Memory B cell (primary cell): Measurements from ENCODE around the gene BRMS1.
"Not testable (repeated sequence)": the region's sequence is repeated elsewhere in the genome, so short reads cannot be mapped to it uniquely, and the experiment has no call there.

Source experiments
- ATAC-seq: fragments of 150-1000 bp; cut with Tn5 transposase; 2 replicates; pipeline ENCODE4 v1.10.0; 2021; ENCODE audit warnings: low read depth, mild to moderate bottlenecking, moderate library complexity
- DNase-seq, 2 donors: peaks; one replicate each; pipeline ENCODE4 v3.0.0; 2022; ENCODE audit warnings: low spot score in 2 of 2
- H3K27ac Mint-ChIP-seq: one replicate; pipeline ENCODE4 v1.8.0; 2022; ENCODE audit warnings: mild to moderate bottlenecking, moderate library complexity, mixed read lengths
- H3K27me3 Mint-ChIP-seq: one replicate; pipeline ENCODE4 v1.8.0; 2022; ENCODE audit warnings: mixed read lengths
- H3K36me3 Mint-ChIP-seq: one replicate; pipeline ENCODE4 v1.8.0; 2022; ENCODE audit warnings: mild to moderate bottlenecking, mixed read lengths
- H3K4me1 Mint-ChIP-seq: one replicate; pipeline ENCODE4 v1.8.0; 2022; ENCODE audit warnings: mixed read lengths
- H3K4me3 Mint-ChIP-seq: one replicate; pipeline ENCODE4 v1.8.0; 2022; ENCODE audit warnings: mild to moderate bottlenecking, moderate library complexity, mixed read lengths
- H3K9me3 Mint-ChIP-seq: one replicate; pipeline ENCODE4 v1.8.0; 2022; ENCODE audit warnings: mixed read lengths

Gene BRMS1

DNA sequence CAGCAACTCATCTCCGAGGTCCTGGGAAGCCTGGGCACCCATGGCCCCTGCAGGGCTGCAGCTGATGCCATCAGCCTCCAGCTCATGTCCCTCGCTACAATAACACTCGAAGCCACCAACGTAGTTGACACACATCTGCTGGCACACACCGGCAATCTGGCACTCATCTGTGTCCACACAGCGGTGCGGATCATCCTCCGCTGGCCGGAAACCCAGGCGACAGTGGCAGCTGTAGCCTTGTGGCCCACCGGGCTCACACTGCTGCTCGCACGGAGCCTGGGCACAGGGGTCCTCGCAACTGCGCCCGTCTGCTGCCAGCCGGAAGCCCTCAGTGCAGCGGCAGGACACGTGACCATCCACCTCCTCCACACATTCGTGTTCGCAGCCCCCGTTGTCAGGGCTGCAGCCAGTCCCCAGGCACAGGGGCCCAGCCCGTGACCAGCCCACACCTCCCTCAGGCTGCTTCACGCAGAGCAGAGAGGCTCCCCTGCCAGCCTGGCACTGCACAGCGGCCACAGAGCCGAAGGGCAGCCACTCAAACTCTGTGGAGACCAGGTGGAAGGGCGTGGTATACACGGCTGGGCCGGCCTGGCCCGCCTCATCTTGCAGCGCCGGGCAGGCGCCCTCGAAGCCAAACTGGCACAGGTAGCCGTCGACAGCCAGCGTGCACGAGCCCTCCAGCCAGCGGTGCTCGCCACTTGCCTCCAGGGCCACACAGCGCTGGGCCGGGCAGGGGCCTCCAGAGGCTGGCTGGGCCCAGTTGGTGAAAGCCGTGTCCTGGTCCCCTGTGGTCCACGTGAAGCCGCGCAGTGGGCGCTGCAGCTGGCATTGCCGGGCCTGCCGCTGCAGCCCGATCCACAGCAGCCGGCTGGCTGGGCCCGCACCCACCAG is 28.7 kb downstream of the BRMS1 start:
- Mint-ChIP-seq H3K4me1 (peaks cover 24% of the 10 kb centered on the region), H3K36me3 (no peaks in the 10 kb centered on the region), H3K9me3 (no peaks in the 10 kb centered on the region), H3K4me3 (no peak overlapping the region), H3K27ac (peak overlapping the region; percentile 39), H3K27me3 (no peaks in the 10 kb centered on the region)
- no peak for ATAC-seq
- DNase-seq: no peak

DNA sequence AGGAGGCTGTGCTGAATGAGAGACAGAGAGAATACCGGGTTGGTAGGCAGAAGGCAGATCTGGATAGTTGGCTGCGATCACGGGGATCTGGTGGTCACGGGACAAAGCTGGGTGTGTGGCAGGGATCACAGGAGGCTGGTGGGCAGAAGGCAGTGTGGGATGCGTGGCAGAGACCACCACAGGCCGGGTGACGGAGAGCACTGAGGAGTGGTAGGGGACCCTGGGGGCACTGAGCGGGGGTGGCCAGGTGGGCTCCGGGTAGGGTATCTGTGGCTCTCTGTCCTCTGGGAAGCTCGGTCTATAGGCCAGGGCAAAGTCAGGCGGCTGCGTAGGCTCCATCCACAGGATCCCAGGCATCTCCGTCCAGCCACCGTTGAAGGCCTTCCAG is 29.4 kb downstream of the BRMS1 start:
- Mint-ChIP-seq H3K27me3 (no peaks in the 10 kb centered on the region), H3K36me3 (no peaks in the 10 kb centered on the region), H3K9me3 (no peaks in the 10 kb centered on the region), H3K4me3 (no peak overlapping the region), H3K27ac (peak overlapping the region; percentile 39), H3K4me1 (peaks cover 24% of the 10 kb centered on the region)
- DNase-seq: no peak
- ATAC-seq: no peak

DNA sequence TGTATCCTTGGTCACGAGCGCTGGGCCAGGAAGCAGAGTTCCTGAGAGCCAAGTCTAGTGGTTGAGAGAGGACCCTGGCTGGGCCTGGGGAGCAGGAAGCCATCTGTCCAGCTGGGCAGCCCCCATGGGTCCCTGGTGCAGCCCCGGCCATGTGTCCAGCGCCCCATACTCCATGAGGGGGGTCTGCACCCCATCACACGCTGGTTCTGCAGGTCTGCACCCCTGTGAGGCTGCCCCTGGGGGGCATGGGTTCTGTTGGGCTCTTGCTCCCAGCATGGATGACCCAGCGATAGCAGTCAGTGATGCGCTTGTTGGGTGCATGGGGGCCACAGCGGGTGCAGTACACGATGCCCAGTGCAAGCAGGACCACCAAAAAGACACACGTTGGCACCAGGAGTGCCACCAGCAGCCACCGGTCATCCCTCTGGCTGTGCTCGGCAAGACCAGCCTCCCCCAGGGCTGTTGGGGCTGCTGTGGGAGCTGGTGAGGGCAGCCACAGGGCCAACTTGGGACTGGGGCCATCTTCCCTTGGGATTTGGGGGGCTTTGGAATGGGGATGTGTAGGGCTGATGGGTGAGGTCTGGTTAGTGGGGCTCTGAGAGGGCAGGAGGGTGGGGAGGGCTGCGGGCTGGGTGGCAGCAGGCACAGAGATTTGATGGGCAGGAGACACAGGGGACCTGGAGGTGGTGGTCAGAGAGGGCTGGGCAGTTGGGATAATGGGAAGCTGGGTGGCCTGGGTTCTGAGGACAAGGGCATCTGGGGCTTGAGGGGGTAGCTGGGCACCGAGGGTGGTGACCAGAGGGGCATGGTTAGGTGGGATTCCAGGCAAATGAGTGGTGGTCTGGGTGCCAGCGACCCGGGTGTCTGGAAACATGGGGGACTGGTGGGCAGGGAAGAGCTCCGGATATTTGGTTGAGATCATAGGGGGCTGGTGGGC is 30.1 kb downstream of the BRMS1 start:
- Mint-ChIP-seq H3K9me3 (no peaks in the 10 kb centered on the region), H3K4me3 (peak overlapping the region; percentile 8), H3K4me1 (peaks cover 24% of the 10 kb centered on the region), H3K27ac (peak overlapping the region; percentile 39), H3K36me3 (no peaks in the 10 kb centered on the region), H3K27me3 (no peaks in the 10 kb centered on the region)
- no peak for DNase-seq
- ATAC-seq: no peak

DNA sequence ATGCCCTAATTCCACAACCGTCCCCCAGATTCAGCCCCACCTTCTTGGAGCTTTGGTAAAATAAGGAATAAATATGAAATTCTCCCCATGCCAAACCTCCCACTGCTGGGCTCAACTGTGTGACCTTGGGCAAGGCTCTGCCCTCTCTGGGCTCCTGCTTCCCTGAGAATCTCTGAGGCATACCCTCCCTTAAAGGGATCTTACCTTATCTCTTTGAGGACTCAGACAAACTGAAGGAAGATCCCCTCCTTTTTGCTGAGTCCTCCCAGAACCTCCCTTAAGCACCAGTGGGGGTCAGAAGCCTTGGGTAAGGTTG is 30.8 kb downstream of the BRMS1 start:
- DNase-seq (no peak), ATAC-seq (no peak)
- Mint-ChIP-seq H3K36me3 (no peaks in the 10 kb centered on the region), H3K9me3 (no peaks in the 10 kb centered on the region), H3K4me1 (peaks cover 22% of the 10 kb centered on the region), H3K27ac (no peak overlapping the region), H3K27me3 (no peaks in the 10 kb centered on the region), H3K4me3 (peak overlapping the region; percentile 66)

DNA sequence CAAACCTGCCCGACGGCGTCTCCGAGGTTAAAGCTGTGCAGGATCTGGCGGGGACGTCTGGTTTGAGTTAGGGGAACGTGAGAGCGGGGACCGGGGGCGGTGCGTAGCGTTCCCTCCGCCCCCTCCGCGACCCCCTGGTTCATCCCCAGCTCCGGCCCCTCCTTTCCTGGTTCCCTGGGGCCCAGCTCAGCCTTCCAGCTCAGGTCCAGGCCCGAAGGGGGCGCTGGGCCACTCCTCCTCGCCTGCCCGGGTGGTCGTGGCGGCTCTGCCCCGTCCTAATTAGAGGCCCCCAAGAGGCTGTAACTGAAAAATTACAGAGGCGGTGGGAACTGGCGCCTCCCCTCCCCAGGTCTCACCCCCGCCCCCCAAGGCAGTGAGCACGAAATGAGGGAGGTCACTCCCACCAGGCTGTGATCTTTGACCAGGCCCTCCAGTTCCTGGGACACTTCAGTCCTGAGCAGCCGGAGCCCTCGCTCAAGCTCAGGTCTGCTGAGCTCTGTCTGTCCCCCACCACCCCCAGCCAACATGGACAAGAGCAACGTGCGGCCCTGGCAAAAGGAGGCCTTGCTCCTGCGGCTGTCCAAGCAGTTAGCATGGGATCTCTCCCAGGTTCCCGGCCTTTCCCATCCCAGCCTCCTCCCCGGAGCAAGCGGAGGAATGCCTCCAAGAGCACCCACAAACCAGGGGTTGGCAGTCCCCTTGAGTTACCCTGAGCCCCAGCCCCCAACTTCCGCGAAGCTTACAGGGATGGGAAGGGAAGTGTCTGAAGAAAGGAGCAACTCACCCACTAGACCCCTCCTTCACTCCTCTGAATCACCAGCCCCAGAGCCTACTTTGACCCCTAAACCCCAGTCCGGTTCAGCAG is 31.4 kb downstream of the BRMS1 start:
- Mint-ChIP-seq H3K27ac (peak overlapping the region; percentile 24), H3K9me3 (no peaks in the 10 kb centered on the region), H3K4me1 (peaks cover 16% of the 10 kb centered on the region), H3K27me3 (no peaks in the 10 kb centered on the region), H3K36me3 (no peaks in the 10 kb centered on the region), H3K4me3 (peak overlapping the region; percentile 90)
- no peak for DNase-seq
- ATAC-seq: no peak

DNA sequence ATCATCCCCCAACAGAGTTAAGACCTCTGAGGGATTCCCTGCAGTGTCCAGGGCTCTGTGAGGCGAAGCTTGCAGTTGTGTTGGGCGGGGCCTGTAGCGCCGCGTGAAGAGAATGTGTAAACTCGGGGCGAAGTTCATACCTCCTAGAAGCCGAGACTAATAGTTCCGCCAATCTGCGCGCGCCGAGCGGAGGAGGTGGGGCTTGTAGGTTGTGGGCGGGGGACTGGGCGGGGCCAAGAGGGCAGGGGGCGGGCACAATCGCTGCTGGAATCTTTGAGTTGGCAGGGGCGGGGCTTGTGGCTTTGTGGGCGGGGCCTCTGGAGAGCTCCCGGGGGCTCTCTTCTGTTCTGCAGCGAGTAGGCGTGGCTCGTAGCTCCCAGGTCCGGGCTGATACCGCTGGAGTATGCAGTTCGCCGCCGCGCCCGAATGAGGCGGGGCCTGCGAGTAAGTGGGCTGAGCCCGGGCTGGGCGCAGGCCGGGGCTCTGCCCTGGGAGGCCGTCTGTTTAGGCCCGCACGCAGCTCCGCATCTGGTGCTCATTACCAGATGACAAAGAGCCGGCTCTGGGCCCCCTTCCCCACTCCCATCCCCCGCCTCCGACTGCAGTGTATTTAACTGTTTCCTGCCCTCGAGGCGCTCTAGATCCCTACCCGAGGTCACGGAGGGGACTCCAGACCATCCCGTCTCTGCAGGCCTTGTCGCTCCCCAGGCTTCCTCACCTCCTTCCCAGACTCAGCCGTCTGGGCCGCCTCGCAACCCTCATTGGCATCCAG is 32.2 kb downstream of the BRMS1 start:
- Mint-ChIP-seq H3K9me3 (no peaks in the 10 kb centered on the region), H3K27me3 (no peaks in the 10 kb centered on the region), H3K4me1 (peaks cover 9% of the 10 kb centered on the region), H3K27ac (peak overlapping the region; percentile 77), H3K36me3 (no peaks in the 10 kb centered on the region), H3K4me3 (peak overlapping the region; percentile 90)
- ATAC-seq (peak; percentile 61), DNase-seq (peak; percentile 96 to 98)

DNA sequence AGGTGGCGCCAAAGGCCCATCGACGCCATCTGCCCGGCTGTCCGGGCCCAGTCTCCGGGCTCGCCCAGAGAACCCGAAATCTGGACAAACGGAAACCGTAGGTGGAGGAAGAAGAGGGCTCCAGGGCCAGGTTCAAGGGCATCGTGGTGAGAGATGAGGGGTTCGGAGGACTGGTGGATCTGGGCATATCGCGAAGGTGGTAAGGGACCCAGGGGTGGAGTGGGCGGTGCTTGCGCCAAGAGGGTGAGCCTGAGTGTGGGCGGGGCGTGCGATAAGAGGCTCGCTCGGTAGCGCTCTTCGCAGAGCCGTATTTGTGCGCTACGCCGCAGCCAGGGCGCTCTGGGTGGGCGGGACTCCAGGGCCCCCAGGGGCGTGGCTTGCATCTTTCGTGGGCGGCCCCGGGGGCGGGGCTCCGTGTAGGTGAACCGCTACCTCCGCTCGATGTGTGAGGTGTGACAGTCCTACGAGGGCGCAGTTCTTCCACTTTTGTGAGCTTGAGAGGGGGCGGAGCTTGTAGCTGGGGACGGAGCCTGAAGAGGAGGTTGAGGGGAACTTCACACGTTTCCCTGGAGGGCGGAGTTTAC is 32.8 kb downstream of the BRMS1 start:
- H3K27me3 Mint-ChIP-seq: peaks cover 3% of the 10 kb centered on the region
- peak overlapping the region; percentile 90 for H3K4me3 Mint-ChIP-seq
- ATAC-seq: peak; percentile 73
- H3K9me3 Mint-ChIP-seq: no peaks in the 10 kb centered on the region
- peak overlapping the region; percentile 77 for H3K27ac Mint-ChIP-seq
- peaks cover 6% of the 10 kb centered on the region for H3K4me1 Mint-ChIP-seq
- peak; percentile 97 to 98 for DNase-seq
- H3K36me3 Mint-ChIP-seq: no peaks in the 10 kb centered on the region

DNA sequence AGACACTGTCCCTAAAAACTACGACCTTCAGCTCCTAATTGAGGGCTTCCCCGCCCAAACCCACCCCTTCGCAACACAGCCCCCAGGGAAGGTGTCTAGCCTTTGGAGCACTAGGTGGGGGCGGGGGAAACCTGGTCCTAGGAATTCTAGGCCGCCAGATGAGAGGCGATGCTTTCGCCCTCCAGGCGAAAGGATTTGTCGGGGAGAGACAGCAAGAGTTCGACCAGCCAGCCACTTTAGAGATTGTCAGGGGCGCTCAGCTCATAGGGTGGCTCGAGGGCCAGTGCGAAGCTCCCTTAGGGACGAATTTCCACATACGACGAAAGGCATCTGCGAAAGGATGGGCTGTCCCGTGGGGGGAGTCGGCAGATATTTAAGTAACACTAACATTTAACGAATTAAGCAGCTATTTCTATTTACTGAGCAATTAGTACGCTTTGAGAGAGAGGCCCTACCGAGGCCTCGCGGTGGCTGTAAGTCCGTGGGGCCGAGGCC is 33.4 kb downstream of the BRMS1 start:
- H3K27ac Mint-ChIP-seq: peak overlapping the region; percentile 77
- H3K4me3 Mint-ChIP-seq: peak overlapping the region; percentile 90
- peaks cover 6% of the 10 kb centered on the region for H3K4me1 Mint-ChIP-seq
- H3K27me3 Mint-ChIP-seq: peaks cover 3% of the 10 kb centered on the region
- no peaks in the 10 kb centered on the region for H3K9me3 Mint-ChIP-seq
- DNase-seq (no peak), ATAC-seq (peak; percentile 37)
- no peaks in the 10 kb centered on the region for H3K36me3 Mint-ChIP-seq

DNA sequence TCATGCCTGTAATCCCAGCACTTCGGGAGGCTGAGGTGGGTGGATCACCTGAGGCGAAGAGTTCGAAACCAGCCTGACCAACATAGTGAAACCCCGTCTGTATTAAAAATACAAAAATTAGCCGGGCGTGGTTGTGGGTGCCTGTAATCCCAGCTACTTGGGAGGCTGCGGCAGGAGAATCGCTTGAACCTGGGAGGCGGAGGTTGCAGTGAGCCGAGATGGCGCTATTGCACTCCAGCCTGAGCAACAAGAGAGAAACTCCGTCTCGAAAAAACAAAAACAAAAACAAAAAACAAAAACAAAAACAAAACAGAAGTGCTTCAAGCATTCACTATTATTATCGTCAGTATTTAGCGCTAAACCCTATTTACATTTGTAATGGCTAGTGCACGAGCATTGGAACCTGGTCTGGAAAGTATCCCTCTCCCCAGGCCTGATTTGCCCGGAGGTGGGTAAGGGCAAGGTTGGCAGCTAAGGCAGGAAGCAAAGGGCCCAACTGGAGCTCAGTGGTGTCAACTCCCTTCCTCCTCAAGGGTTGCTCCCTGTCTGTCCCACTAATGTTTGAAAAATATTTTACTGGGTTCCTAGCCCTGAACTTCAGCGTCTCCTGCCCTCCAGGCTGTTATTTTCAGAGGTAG is 34.0 kb downstream of the BRMS1 start:
- not testable (repeated sequence) for DNase-seq, H3K27ac Mint-ChIP-seq, H3K4me3 Mint-ChIP-seq, ATAC-seq, H3K9me3 Mint-ChIP-seq, H3K4me1 Mint-ChIP-seq, H3K36me3 Mint-ChIP-seq, H3K27me3 Mint-ChIP-seq

DNA sequence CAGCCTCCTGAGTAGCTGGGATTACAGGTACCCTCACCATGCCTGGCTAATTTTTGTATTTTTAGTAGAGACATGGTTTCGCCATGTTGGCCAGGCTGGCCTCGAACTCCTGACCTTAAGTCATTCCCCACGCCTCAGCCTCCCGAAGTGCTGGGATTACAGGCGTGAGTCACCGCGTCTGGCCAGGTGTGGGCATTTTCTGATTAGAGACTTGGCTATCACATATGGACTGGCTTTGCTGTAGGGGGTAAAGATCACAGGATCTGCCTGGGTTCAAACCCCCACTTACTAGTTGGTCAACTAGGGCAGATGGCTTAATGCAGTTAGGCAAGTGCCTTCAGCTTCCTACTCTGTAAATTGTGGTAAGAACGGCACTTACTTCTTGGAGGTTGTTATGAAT is 34.6 kb downstream of the BRMS1 start:
- no peak for ATAC-seq
- Mint-ChIP-seq H3K27me3 (peaks cover 3% of the 10 kb centered on the region), H3K4me1 (peaks cover 6% of the 10 kb centered on the region)

DNA sequence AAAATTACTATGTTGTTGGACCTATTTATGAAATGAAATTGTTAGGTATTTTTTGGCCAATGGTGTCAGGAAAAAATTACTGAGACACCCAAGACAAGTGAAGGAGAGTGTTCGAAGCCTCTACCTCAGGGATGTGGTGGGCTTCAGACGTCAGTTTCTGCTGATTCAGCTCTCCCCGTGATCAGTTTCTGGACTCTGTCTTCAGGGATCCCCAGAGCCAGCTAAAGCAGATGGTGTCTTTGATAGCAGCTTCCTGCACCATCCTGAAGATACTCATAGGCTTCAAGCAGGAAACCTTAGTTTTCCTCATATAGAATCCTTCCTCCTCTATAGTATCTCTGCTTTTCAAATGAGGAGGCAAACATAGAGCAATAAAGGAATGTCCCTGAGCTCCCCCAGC is 35.4 kb downstream of the BRMS1 start:
- H3K27ac Mint-ChIP-seq: no peak overlapping the region

More for the DNA sequence above, 34.6 kb downstream of the BRMS1 start:
- Mint-ChIP-seq H3K4me3 (no peak overlapping the region), H3K9me3 (no peaks in the 10 kb centered on the region), H3K27ac (no peak overlapping the region), H3K36me3 (no peaks in the 10 kb centered on the region)
- no peak for DNase-seq

DNA sequence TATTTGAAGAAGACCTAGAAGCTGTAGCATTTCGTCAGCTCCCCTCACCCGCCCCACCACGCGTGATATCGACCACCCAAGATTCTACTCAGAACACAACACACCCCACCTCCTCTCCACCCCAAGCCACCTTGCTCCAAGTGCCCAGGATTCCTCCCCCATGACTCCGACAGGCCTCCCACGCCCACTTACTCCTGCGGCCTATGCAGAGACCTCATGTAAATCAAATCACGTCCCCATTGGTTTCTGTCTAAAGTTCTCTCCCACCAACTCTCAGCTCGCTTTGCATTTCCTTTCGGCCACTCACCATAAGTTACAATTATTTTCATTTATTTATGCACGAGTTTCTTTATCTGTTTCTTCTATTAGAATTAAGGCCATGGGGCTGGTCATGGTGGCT is 42.2 kb downstream of the BRMS1 start:
- ATAC-seq (no peak), DNase-seq (no peak)
- Mint-ChIP-seq H3K36me3 (no peaks in the 10 kb centered on the region), H3K4me1 (no peaks in the 10 kb centered on the region), H3K27ac (no peak overlapping the region), H3K9me3 (no peaks in the 10 kb centered on the region), H3K27me3 (peaks cover 7% of the 10 kb centered on the region), H3K4me3 (no peak overlapping the region)

More for the DNA sequence above, 35.4 kb downstream of the BRMS1 start:
- Mint-ChIP-seq H3K27me3 (peaks cover 7% of the 10 kb centered on the region), H3K4me1 (peaks cover 6% of the 10 kb centered on the region), H3K9me3 (no peaks in the 10 kb centered on the region), H3K4me3 (no peak overlapping the region), H3K36me3 (no peaks in the 10 kb centered on the region)
- no peak for DNase-seq
- no peak for ATAC-seq
